ENCODE data around the gene CNTNAP2. TPM values are rescaled to one million over a fixed set of nuclear protein-coding genes. Genes with fewer than 3 reads are reported as not detected.

CNTNAP2 gene
- total RNA-seq, 4 donors from 2014 or later, result 0.91 to 16.0 TPM; not detected in 2

- TF ChIP-seq POLR2A (IDR thresholded peaks at IDR 0.05) (no peak), CTCF (IDR thresholded peaks at IDR 0.05) (no peak)
- intact Hi-C loops (cut with DNase I; ENCODE audit: low total_unique reads), result no loop called here
- no peaks in the 10 kb centered on the region for H3K27me3 ChIP-seq
These were observed 586.3 kb downstream of the CNTNAP2 start for GRCh38 chr7:146702898-146703297.

GRCh38 chr7:146709451-146710027 lies 592.9 kb downstream of the CNTNAP2 start:
- TF ChIP-seq POLR2A (IDR thresholded peaks at IDR 0.05) (no peak), CTCF (IDR thresholded peaks at IDR 0.05) (no peak)
- no peaks in the 10 kb centered on the region for H3K4me1 ChIP-seq
- intact Hi-C loops (cut with DNase I; ENCODE audit: low total_unique reads), result no loop called here
- H3K36me3 ChIP-seq, result no peaks in the 10 kb centered on the region
- no peak overlapping the region for H3K4me3 ChIP-seq
- H3K27ac ChIP-seq, result no peak overlapping the region
- no peaks in the 10 kb centered on the region for H3K27me3 ChIP-seq
- DNase-seq, result no peak
- no peaks in the 10 kb centered on the region for H3K9me3 ChIP-seq

More at GRCh38 chr7:146702898-146703297, 586.3 kb downstream of the CNTNAP2 start:
- H3K4me3 ChIP-seq, result no peak overlapping the region
- H3K27ac ChIP-seq, result no peak overlapping the region
- H3K9me3 ChIP-seq, result no peaks in the 10 kb centered on the region
- H3K36me3 ChIP-seq, result no peaks in the 10 kb centered on the region
- H3K4me1 ChIP-seq, result no peaks in the 10 kb centered on the region
- DNase-seq, result no peak

GRCh38 chr7:146713205-146713604 lies 596.6 kb downstream of the CNTNAP2 start:
- Histone ChIP-seq H3K27me3 (no peaks in the 10 kb centered on the region), H3K36me3 (no peaks in the 10 kb centered on the region), H3K4me1 (no peaks in the 10 kb centered on the region), H3K27ac (no peak overlapping the region), H3K4me3 (no peak overlapping the region), H3K9me3 (no peaks in the 10 kb centered on the region)
- no peak for DNase-seq
- intact Hi-C loops (cut with DNase I; ENCODE audit: low total_unique reads), result no loop called here
- TF ChIP-seq CTCF (IDR thresholded peaks at IDR 0.05) (no peak), POLR2A (IDR thresholded peaks at IDR 0.05) (no peak)

- Histone ChIP-seq H3K9me3 (no peaks in the 10 kb centered on the region), H3K4me1 (no peaks in the 10 kb centered on the region), H3K27ac (no peak overlapping the region), H3K27me3 (no peaks in the 10 kb centered on the region), H3K4me3 (no peak overlapping the region), H3K36me3 (no peaks in the 10 kb centered on the region)
- intact Hi-C loops (cut with DNase I; ENCODE audit: low total_unique reads), result no loop called here
- TF ChIP-seq POLR2A (IDR thresholded peaks at IDR 0.05), result no peak
- no peak for DNase-seq
These were observed 597.3 kb downstream of the CNTNAP2 start for GRCh38 chr7:146713934-146714333.

GRCh38 chr7:146720195-146720594 lies 603.6 kb downstream of the CNTNAP2 start:
- Histone ChIP-seq H3K36me3 (no peaks in the 10 kb centered on the region), H3K27me3 (no peaks in the 10 kb centered on the region), H3K9me3 (no peaks in the 10 kb centered on the region), H3K4me3 (no peak overlapping the region), H3K4me1 (no peaks in the 10 kb centered on the region), H3K27ac (no peak overlapping the region)
- intact Hi-C loops (cut with DNase I; ENCODE audit: low total_unique reads), result no loop called here
- DNase-seq, result no peak
- no peak for TF ChIP-seq CTCF (IDR thresholded peaks at IDR 0.05)
- no peak for TF ChIP-seq POLR2A (IDR thresholded peaks at IDR 0.05)

GRCh38 chr7:146722986-146723385 lies 606.4 kb downstream of the CNTNAP2 start:
- no peaks in the 10 kb centered on the region for H3K27me3 ChIP-seq
- no peaks in the 10 kb centered on the region for H3K36me3 ChIP-seq
- intact Hi-C loops (cut with DNase I; ENCODE audit: low total_unique reads), result no loop called here
- no peak overlapping the region for H3K27ac ChIP-seq
- no peak for TF ChIP-seq CTCF (IDR thresholded peaks at IDR 0.05)
- TF ChIP-seq POLR2A (IDR thresholded peaks at IDR 0.05), result no peak
- DNase-seq, result no peak
- no peaks in the 10 kb centered on the region for H3K9me3 ChIP-seq
- no peak overlapping the region for H3K4me3 ChIP-seq
- no peaks in the 10 kb centered on the region for H3K4me1 ChIP-seq

Data from uterus (tissue), 4 donors.